MM.1S (cell line): ENCODE results near the gene MVK.

Source experiments
- EZH2 ChIP-seq: fragments of 300-600 bp; sonication (generic); optimal IDR thresholded peaks from 2 replicates; pipeline ENCODE3; 2017; ENCODE audit warnings: low read depth, mild to moderate bottlenecking, antibody characterized with exemption, low read length, mixed read lengths
- TF ChIP-seq, protein P1 (sequence below): fragments of 300-600 bp; sonication (generic); IDR thresholded peaks from 2 replicates; pipeline ENCODE4 v1.5.1; 2016; ENCODE audit warnings: antibody characterized with exemption, low read length, mixed read lengths

DNA sequence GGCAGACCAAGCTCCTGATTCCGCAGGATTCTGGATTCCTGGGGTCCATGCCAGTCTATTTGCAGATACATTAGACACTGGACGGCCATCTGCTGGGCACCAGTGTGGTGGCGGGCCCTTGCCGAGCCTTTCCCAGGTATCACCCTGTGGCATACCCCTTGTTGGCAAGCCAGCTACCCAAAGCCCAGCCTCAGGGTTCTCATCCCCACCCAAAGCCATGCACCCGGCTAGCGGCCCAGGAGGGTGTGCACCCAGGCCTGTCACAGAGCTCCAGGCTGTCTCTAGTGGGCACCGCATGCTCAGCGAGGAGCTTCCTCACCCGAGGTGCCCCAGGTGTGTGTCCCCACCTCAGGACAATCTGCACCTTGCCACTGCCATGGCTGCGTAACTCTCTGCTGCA lies 14.0 kb upstream of the MVK start:
- TF ChIP-seq, protein P1, sequence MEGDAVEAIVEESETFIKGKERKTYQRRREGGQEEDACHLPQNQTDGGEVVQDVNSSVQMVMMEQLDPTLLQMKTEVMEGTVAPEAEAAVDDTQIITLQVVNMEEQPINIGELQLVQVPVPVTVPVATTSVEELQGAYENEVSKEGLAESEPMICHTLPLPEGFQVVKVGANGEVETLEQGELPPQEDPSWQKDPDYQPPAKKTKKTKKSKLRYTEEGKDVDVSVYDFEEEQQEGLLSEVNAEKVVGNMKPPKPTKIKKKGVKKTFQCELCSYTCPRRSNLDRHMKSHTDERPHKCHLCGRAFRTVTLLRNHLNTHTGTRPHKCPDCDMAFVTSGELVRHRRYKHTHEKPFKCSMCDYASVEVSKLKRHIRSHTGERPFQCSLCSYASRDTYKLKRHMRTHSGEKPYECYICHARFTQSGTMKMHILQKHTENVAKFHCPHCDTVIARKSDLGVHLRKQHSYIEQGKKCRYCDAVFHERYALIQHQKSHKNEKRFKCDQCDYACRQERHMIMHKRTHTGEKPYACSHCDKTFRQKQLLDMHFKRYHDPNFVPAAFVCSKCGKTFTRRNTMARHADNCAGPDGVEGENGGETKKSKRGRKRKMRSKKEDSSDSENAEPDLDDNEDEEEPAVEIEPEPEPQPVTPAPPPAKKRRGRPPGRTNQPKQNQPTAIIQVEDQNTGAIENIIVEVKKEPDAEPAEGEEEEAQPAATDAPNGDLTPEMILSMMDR, result no peak
- TF ChIP-seq EZH2, result no peak
